Heart right ventricle (tissue), 16 donors: ENCODE results near the gene HSPA12A. TPM values are rescaled to one million over a fixed set of nuclear protein-coding genes. Genes with fewer than 3 reads are reported as not detected.

Experiments
- ATAC-seq, 8 donors: fragments of 200-7000 bp; cut with Tn5 transposase; one replicate each; pipeline ENCODE4 v1.9.1; 2020; ENCODE audit warnings: mild to moderate bottlenecking in 8 of 8, moderate library complexity in 8 of 8, moderate number of reproducible peaks in 1 of 8
- DNase-seq, 2 donors: peaks; one replicate each; pipeline ENCODE4 v3.0.0-alpha.2; 2020
- H3K27ac ChIP-seq, 10 donors: fragments of 200-600 bp; sonication (generic) in 2 of 10; one replicate each; pipeline versions ENCODE4 v1.5.0 to v1.8.0; 2020 to 2022; ENCODE audit warnings: mild to moderate bottlenecking in 3 of 10
- H3K27me3 ChIP-seq, 7 donors: fragments of 200-600 bp; one replicate each; pipeline ENCODE4 v1.8.0; 2021 to 2022; ENCODE audit warnings: mild to moderate bottlenecking in 2 of 7
- H3K36me3 ChIP-seq, 9 donors: fragments of 200-600 bp; sonication (generic) in 1 of 9; one replicate each; pipeline versions ENCODE4 v1.5.0 to v1.8.0; 2020 to 2022; ENCODE audit warnings: mild to moderate bottlenecking in 2 of 9
- H3K4me1 ChIP-seq, 9 donors: fragments of 200-600 bp; sonication (generic) in 1 of 9; one replicate each; pipeline versions ENCODE4 v1.5.0 to v1.8.0; 2020 to 2022; ENCODE audit warnings: mild to moderate bottlenecking in 4 of 9
- H3K4me3 ChIP-seq, 10 donors: fragments of 200-600 bp; sonication (generic) in 2 of 10; one replicate each; pipeline versions ENCODE4 v1.5.0 to v1.8.0; 2020 to 2022; ENCODE audit warnings: mild to moderate bottlenecking in 7 of 10, moderate library complexity in 2 of 10
- H3K9me3 ChIP-seq, 11 donors: fragments of 200-600 bp in 10 of 11; sonication (generic) in 2 of 11; one replicate each; pipeline versions ENCODE4 v1.5.0 to v1.8.0; 2013 to 2022; ENCODE audit warnings: mild to moderate bottlenecking in 2 of 11, control low read depth in 1 of 11, moderate library complexity in 1 of 11
- WGBS, 2 donors: extraction: QIAGEN DNeasy Blood & Tissue Kit; methylation state at CpG; one replicate each; pipeline ENCODE4 v1.1.7; 2013; ENCODE audit warnings: inconsistent platforms in 1 of 2; 5-methylcytosine and 5-hydroxymethylcytosine counted together
- intact Hi-C, 10 donors: fragments of 100-400 bp; cut with DNase I; formaldehyde crosslinking; loops; one replicate each; pipeline versions ENCODE4 v1.11.1 to v1.14.2; 2022
- polyA plus RNA-seq, 2 donors: library from polyadenylated mRNA; stranded (reverse); fragments of 200-250 nt; gene quantifications; one replicate each; pipeline ENCODE4 v1.2.3, GENCODE V29; 2013
- total RNA-seq, 10 donors: library from RNA; stranded (reverse); fragmentation: NEBNext Ultra II Directional in 3 of 10; extraction: Animal tissue kit (Norgen Biotek cat#: 25700) in 3 of 10; gene quantifications; one replicate each; pipeline versions ENCODE4 v1.2.1 to v1.2.4, GENCODE V29; 2021 to 2023
- TF ChIP-seq, protein P1 (sequence below), 9 donors: fragments of 200-600 bp; sonication (generic) in 2 of 9; IDR thresholded peaks; one replicate each; pipeline versions ENCODE4 v1.5.0 to v1.8.0; 2021 to 2022; ENCODE audit warnings: antibody characterized with exemption in 9 of 9, mild to moderate bottlenecking in 5 of 9, moderate library complexity in 1 of 9
- donor health status: Arrhythmogenic right ventricular cardiomyopathy.
- donor health status: ischemic (EF 13 %, LVEDD 7.1; RV severe dilation, severe dysfunction).
- donor health status: healthy with polysubstance abuse.
- donor health status: DM: no; HTN: yes; CAD: no.
- donor health status: DM: no; HTN: no; CAD: no.
- donor health status: ischemic (EF 25% LVEDD 6.9; RV normal size, moderate dysfunction).
- donor health status: ischemic (EF 25% LVEDD 5.7; RV mildly dilated, moderate dysfunction).
- donor health status: healthy.
- donor health status: DM: yes; HTN: yes; CAD: no.
- donor health status: Ischemic cardiomyopathy.
- donor health status: ischemic (EF 35%, LVEDD 5.7; RV mildly dilated, moderate dysfunction).
- donor health status: nonischemic (EF 11% LVEDD 7.7; RV severe dilation, severe dysfunction).
- donor health status: DM: yes; HTN: yes; CAD: no.
- donor health status: PGD.
- donor health status: ischemic (EF 29% LVEDD 5.4; RV normal size, mild dysfunction).
- donor health status: nonischemic (EF 23%, LVEDD 6.1; RV moderate dilation, normal function).

The HSPA12A gene
- total and polyA plus RNA-seq, 12 donors = 5.1 to 18.1 (median 10.2) TPM

GRCh38 chr10:116689744-116690143 is 52.6 kb downstream of the HSPA12A start:
- H3K4me1 ChIP-seq = peaks cover 14 to 67% (median 48%) of the 10 kb centered on the region in 9 donors
- no peak for ATAC-seq
- no peak overlapping the region for H3K4me3 ChIP-seq

GRCh38 chr10:116688741-116689495 is 53.4 kb downstream of the HSPA12A start:
- Histone ChIP-seq H3K36me3 (peaks cover 0 to 3% (median 0%) of the 10 kb centered on the region in 9 donors), H3K4me3 (no peak overlapping the region), H3K9me3 (no peaks in the 10 kb centered on the region), H3K27ac (peak overlapping the region in 9 of 10 donors; percentile 2 to 64 (median 45)), H3K27me3 (no peaks in the 10 kb centered on the region), H3K4me1 (peaks cover 14 to 60% (median 48%) of the 10 kb centered on the region in 9 donors)
- DNase-seq (no peak), ATAC-seq (no peak)
- 64 to 66% methylated on average over 7 of the region's 7 CpGs for WGBS, 2 donors
- TF ChIP-seq, protein P1, sequence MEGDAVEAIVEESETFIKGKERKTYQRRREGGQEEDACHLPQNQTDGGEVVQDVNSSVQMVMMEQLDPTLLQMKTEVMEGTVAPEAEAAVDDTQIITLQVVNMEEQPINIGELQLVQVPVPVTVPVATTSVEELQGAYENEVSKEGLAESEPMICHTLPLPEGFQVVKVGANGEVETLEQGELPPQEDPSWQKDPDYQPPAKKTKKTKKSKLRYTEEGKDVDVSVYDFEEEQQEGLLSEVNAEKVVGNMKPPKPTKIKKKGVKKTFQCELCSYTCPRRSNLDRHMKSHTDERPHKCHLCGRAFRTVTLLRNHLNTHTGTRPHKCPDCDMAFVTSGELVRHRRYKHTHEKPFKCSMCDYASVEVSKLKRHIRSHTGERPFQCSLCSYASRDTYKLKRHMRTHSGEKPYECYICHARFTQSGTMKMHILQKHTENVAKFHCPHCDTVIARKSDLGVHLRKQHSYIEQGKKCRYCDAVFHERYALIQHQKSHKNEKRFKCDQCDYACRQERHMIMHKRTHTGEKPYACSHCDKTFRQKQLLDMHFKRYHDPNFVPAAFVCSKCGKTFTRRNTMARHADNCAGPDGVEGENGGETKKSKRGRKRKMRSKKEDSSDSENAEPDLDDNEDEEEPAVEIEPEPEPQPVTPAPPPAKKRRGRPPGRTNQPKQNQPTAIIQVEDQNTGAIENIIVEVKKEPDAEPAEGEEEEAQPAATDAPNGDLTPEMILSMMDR (IDR thresholded peaks at IDR 0.05) = no peak
- intact Hi-C loops = loop anchor here in 3 of 10 donors (10.0 kb wide), 3 partner anchors 56 to 486 kb away; partner anchors contain the start of gene HSPA12A (in 1 of the 3)

More at GRCh38 chr10:116689744-116690143, 52.6 kb downstream of the HSPA12A start:
- WGBS, 2 donors = 92 to 93% methylated on average over 4 of the region's 4 CpGs
- TF ChIP-seq, protein P1 (IDR thresholded peaks at IDR 0.05) = no peak
- Histone ChIP-seq H3K27me3 (no peaks in the 10 kb centered on the region), H3K27ac (peak overlapping the region in 5 of 10 donors; percentile 15 to 64 (median 58)), H3K9me3 (no peaks in the 10 kb centered on the region), H3K36me3 (peaks cover 0 to 3% (median 0%) of the 10 kb centered on the region in 9 donors)
- DNase-seq = no peak
- intact Hi-C loops = loop anchor here in 8 of 10 donors (2.0 to 10.0 kb wide), 7 partner anchors 48 to 485 kb away; partner anchors contain the start of gene HSPA12A (in 7 of the 8)

GRCh38 chr10:116688241-116688711 is 54.1 kb downstream of the HSPA12A start:
- 14 to 18% methylated on average over 7 of the region's 7 CpGs for WGBS, 2 donors
- ATAC-seq = peak; percentile 57 to 72 (median 60)
- Histone ChIP-seq H3K4me3 (no peak overlapping the region), H3K4me1 (peaks cover 14 to 58% (median 48%) of the 10 kb centered on the region in 9 donors), H3K27me3 (no peaks in the 10 kb centered on the region), H3K9me3 (no peaks in the 10 kb centered on the region), H3K27ac (peak overlapping the region in 9 of 10 donors; percentile 2 to 64 (median 45)), H3K36me3 (peaks cover 0 to 6% (median 0%) of the 10 kb centered on the region in 9 donors)
- intact Hi-C loops = loop anchor here in 3 of 10 donors (10.0 kb wide), 3 partner anchors 57 to 487 kb away; partner anchors contain the start of gene HSPA12A (in 1 of the 3)
- TF ChIP-seq, protein P1 (IDR thresholded peaks at IDR 0.05) = no peak
- DNase-seq = peak in 1 of 2 donors; percentile 34

DNA sequence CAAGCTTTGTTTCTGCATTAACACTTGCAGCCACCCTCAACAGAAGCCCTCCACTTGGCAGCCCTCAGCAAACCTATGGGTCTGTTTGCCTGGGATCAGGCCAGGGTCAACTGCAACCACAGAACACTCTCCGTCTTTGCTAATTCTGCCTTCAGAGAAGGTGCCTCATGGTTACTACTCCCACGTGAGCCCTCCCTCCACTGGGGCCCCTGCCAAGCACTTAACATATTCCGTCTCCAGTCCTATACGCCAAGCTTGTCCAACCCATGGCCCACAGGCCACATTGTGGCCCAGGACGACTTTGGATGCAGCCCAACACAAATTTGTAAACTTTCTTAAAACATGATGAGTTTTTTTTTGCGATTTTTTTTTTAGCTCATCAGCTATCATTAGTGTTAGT is 54.7 kb downstream of the HSPA12A start:
- ATAC-seq (peak in 2 of 8 donors; percentile 25 to 26), DNase-seq (peak in 1 of 2 donors; percentile 28)
- Histone ChIP-seq H3K9me3 (no peaks in the 10 kb centered on the region), H3K36me3 (peaks cover 0 to 7% (median 0%) of the 10 kb centered on the region in 9 donors), H3K27ac (peak overlapping the region in 2 of 10 donors; percentile 57 to 64), H3K27me3 (no peaks in the 10 kb centered on the region), H3K4me3 (no peak overlapping the region), H3K4me1 (peaks cover 14 to 60% (median 49%) of the 10 kb centered on the region in 9 donors)
- intact Hi-C loops = loop anchor here in 3 of 10 donors (10.0 kb wide), 3 partner anchors 57 to 487 kb away; partner anchors contain the start of gene HSPA12A (in 1 of the 3)
- TF ChIP-seq, protein P1 (IDR thresholded peaks at IDR 0.05) = no peak
- 39 to 51% methylated on average over 6 of the region's 6 CpGs for WGBS, 2 donors
